Measurements from ENCODE around the gene ZNF622. TPM values are rescaled to one million over a fixed set of nuclear protein-coding genes. Genes with fewer than 3 reads are reported as not detected.

ZNF622 gene
- total and polyA plus RNA-seq, 2 donors (not counting 3 experiments of a cell fraction or from before 2014, with no cell fraction given): 10.0 to 26.6 TPM

DNA sequence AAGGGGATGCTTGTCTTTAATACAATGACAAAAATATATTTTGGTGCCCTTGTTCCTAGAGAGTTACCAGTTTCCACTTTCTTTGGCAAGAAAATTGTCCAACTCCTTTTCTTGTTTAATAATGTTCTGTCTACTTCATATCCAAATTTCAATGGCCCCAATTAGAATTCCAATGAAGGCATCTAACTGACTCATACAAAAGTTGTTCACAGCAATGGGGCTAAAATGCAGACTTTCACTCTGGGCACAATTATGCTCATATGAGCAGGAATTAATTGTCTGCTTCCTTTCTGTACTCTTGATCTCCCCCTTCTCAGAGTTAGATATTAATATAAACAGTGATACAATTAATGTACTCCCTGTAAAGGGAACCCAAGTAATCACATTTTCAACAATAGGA, 42.1 kb upstream of the ZNF622 start:
- Histone ChIP-seq H3K9ac (replicated peaks; ENCODE audit: extremely low read depth, insufficient read depth, low read length) (no peak overlapping the region), H4K20me1 (replicated peaks; ENCODE audit: control insufficient read depth, extremely low read depth, insufficient read depth, low read length) (no peaks in the 10 kb centered on the region), H3K79me2 (ENCODE audit: control insufficient read depth, insufficient read depth, low read length) (no peaks in the 10 kb centered on the region), H3K9me3 (replicated peaks; ENCODE audit: control insufficient read depth, insufficient read depth, low read length) (no peaks in the 10 kb centered on the region), H3K4me1 (ENCODE audit: control insufficient read depth, extremely low read depth, insufficient read depth, low read length) (no peaks in the 10 kb centered on the region), H3K4me3 (replicated peaks in 1 of 3; ENCODE audit: insufficient read depth in 1 of 3, low read depth in 1 of 3, low read length in 3 of 3) (no peak overlapping the region), H3K4me2 (ENCODE audit: insufficient read depth, low read length) (no peak overlapping the region), H3K27me3 (ENCODE audit: control insufficient read depth in 2 of 2, insufficient read depth in 2 of 2, low read length in 2 of 2) (peaks cover 8 to 15% of the 10 kb centered on the region in 2 experiments), H2AFZ (ENCODE audit: low read depth, low read length) (no peak overlapping the region), H3K9me1 (replicated peaks; ENCODE audit: control insufficient read depth, extremely low read depth, insufficient read depth, low read length) (no peaks in the 10 kb centered on the region), H3K27ac (ENCODE audit: insufficient read depth, low read depth, low read length) (no peak overlapping the region), H3K36me3 (ENCODE audit: control insufficient read depth in 2 of 2, extremely low read depth in 1 of 2, insufficient read depth in 2 of 2, low read length in 2 of 2) (no peaks in the 10 kb centered on the region)
- intact Hi-C loops (cut with micrococcal nuclease) (no loop called here), dilution Hi-C loops (cut with MboI; ENCODE audit: extremely low pct_ligation_motif_present, low sequenced_read_pairs) (no loop called here)
- DNase-seq (ENCODE audit: low read depth, low spot score) (no peak), FAIRE-seq (no peak)
- TF ChIP-seq, protein P1, sequence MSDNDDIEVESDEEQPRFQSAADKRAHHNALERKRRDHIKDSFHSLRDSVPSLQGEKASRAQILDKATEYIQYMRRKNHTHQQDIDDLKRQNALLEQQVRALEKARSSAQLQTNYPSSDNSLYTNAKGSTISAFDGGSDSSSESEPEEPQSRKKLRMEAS (IDR thresholded peaks at IDR 0.05; ENCODE audit: insufficient read depth, insufficient read length): no peak
- TF ChIP-seq JUN (IDR thresholded peaks at IDR 0.05; ENCODE audit: borderline replicate concordance, insufficient read depth, insufficient read length, low read depth): no peak
- TF ChIP-seq GATA2 (IDR thresholded peaks at IDR 0.05; ENCODE audit: insufficient read depth, insufficient read length, low read depth, low read length): no peak
- no peak for TF ChIP-seq FOS (IDR thresholded peaks at IDR 0.05; ENCODE audit: borderline replicate concordance, insufficient read depth, low read length)
- TF ChIP-seq MYC (IDR thresholded peaks at IDR 0.05; ENCODE audit: low read depth, low read length): no peak
- no peak for TF ChIP-seq POLR2AphosphoS5 (IDR thresholded peaks at IDR 0.05; ENCODE audit: insufficient read depth, low read depth, low read length)
- TF ChIP-seq, protein P2, sequence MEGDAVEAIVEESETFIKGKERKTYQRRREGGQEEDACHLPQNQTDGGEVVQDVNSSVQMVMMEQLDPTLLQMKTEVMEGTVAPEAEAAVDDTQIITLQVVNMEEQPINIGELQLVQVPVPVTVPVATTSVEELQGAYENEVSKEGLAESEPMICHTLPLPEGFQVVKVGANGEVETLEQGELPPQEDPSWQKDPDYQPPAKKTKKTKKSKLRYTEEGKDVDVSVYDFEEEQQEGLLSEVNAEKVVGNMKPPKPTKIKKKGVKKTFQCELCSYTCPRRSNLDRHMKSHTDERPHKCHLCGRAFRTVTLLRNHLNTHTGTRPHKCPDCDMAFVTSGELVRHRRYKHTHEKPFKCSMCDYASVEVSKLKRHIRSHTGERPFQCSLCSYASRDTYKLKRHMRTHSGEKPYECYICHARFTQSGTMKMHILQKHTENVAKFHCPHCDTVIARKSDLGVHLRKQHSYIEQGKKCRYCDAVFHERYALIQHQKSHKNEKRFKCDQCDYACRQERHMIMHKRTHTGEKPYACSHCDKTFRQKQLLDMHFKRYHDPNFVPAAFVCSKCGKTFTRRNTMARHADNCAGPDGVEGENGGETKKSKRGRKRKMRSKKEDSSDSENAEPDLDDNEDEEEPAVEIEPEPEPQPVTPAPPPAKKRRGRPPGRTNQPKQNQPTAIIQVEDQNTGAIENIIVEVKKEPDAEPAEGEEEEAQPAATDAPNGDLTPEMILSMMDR (IDR thresholded peaks at IDR 0.05; ENCODE audit: extremely low read depth in 1 of 2, insufficient read depth in 1 of 2, low read depth in 1 of 2, low read length in 2 of 2): no peak
- no peak for TF ChIP-seq POLR2A (IDR thresholded peaks at IDR 0.05; ENCODE audit: low read depth, low read length)
- TF ChIP-seq EZH2 (IDR thresholded peaks at IDR 0.05; ENCODE audit: borderline replicate concordance, low read depth, low read length, severe bottlenecking): no peak
- BruUV-seq (replicated peaks): no TSS peak
- CTCF ChIA-PET: no interaction called here
- POLR2A ChIA-PET: no interaction called here
